Neural crest cell (in vitro differentiated cells): Measurements from ENCODE around the gene ARF4. TPM values are rescaled to one million over a fixed set of nuclear protein-coding genes. Genes with fewer than 3 reads are reported as not detected.
A peak's percentile ranks its signal among the peaks of the same experiment; 100 is the strongest.
"Not testable (repeated sequence)": the region's sequence is repeated elsewhere in the genome, so short reads cannot be mapped to it uniquely, and the experiment has no call there.

ENCODE experiments used
- DNase-seq: peaks from one replicate; pipeline ENCODE4 v3.0.0; 2021; ENCODE audit warnings: low read depth, mixed read lengths, low spot score
- H3K27ac Mint-ChIP-seq: one replicate; pipeline ENCODE4 v1.8.0; 2021; ENCODE audit warnings: mild to moderate bottlenecking, mixed read lengths; ENCODE audit not compliant: unreplicated experiment
- H3K27me3 Mint-ChIP-seq: 2 replicates; pipeline ENCODE4 v1.8.0; 2021; ENCODE audit warnings: low read depth, mild to moderate bottlenecking, mixed read lengths
- H3K36me3 Mint-ChIP-seq: 2 replicates; pipeline ENCODE4 v1.8.0; 2021; ENCODE audit warnings: low read depth, mild to moderate bottlenecking, mixed read lengths
- H3K4me1 Mint-ChIP-seq: 2 replicates; pipeline ENCODE4 v1.8.0; 2021; ENCODE audit warnings: mixed read lengths
- H3K4me3 Mint-ChIP-seq: one replicate; pipeline ENCODE4 v1.8.0; 2021; ENCODE audit warnings: mild to moderate bottlenecking, mixed read lengths
- H3K9me3 Mint-ChIP-seq: 2 replicates; pipeline ENCODE4 v1.8.0; 2021; ENCODE audit warnings: mixed read lengths
- long read RNA-seq: library from polyadenylated mRNA; unstranded; transcript quantifications from one replicate; pipeline ENCODE4 v2.0.0, GENCODE V29; 2020
- total RNA-seq: library from RNA; stranded (reverse); gene quantifications from 2 replicates; pipeline ENCODE4 v1.2.1, GENCODE V29; 2021
- TF ChIP-seq, protein P1 (sequence below): fragments of 200-600 bp; sonication (generic); conservative IDR thresholded peaks from 2 replicates; pipeline ENCODE4 v1.5.0; 2021; ENCODE audit warnings: antibody characterized with exemption, mild to moderate bottlenecking

ARF4 gene
- 113 and 123 TPM in 2 replicates for total RNA-seq
- long read RNA-seq, transcript ARF4-201 (6 exons, 1,660 nt), result major isoform, 247 of 253 reads
- long read RNA-seq, partial matches to known transcripts, result 1 of 253 reads
- long read RNA-seq, other reads (novel, unspliced or antisense), result 2 of 253 reads

DNA sequence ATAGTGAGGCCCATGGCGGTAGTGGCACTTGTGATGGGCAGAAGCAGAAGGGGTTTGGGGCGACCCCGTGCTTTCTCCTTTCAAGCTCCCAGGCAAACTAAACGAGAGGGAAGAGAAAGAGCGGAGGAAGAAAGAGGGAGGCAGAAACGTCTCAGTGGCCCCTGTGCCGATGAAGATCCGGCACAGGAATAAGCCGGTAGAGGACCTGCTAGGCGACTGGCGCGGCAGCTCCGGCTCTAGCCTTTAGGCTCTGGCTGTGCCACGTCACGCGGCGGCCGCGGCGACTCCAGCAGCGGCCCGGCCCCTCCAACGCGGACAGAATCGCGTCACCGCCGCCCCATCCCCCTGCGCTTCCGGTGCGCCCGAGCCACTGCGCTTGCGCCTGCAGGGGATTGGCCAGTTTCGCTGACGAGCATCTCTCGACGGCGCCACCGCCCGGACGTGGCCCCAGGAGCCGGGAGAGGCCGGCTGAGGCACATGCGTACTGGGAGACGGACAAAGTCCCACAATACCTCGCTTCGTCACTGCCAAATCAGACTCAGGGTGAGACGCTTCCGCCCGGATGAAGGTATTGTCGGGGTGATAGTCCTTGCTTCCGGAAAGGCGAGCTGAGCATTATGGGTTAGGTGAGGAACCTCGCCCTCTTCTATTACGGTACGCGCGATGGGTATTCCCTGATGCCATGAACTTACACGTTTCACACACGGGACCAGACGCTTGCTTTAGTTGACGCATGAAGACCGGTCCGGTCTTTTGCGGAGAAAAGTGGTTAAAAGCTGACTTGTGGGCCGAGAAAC, at the start of gene ARF4:
Gene ARF4, minus strand, starts transcription at position 218 of the 797 bp plus-strand sequence. Its CDS starts 204 bp downstream, at position 14.
- TF ChIP-seq, protein P1, sequence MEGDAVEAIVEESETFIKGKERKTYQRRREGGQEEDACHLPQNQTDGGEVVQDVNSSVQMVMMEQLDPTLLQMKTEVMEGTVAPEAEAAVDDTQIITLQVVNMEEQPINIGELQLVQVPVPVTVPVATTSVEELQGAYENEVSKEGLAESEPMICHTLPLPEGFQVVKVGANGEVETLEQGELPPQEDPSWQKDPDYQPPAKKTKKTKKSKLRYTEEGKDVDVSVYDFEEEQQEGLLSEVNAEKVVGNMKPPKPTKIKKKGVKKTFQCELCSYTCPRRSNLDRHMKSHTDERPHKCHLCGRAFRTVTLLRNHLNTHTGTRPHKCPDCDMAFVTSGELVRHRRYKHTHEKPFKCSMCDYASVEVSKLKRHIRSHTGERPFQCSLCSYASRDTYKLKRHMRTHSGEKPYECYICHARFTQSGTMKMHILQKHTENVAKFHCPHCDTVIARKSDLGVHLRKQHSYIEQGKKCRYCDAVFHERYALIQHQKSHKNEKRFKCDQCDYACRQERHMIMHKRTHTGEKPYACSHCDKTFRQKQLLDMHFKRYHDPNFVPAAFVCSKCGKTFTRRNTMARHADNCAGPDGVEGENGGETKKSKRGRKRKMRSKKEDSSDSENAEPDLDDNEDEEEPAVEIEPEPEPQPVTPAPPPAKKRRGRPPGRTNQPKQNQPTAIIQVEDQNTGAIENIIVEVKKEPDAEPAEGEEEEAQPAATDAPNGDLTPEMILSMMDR, result no peak

DNA sequence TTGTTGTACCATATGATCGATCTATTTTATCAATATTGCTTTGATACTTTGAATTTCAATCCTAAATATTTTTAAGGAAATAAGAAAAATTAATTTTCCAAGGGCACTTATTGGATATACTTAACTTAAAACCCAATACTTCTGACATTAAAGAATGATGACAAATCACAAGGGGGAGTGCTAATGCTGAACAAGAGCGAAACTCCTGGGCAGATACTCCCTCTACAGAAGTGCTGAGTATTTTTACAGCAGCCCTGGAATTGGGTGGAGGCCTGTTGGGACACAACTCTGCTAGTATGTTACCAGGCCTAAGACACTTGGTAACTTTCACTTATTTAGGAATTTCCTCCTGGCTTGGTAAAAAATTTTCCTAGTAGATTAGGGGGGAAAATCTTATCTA, 49.6 kb upstream of the ARF4 start:
- Mint-ChIP-seq H3K4me3 (no peak overlapping the region), H3K27ac (no peak overlapping the region), H3K36me3 (peaks cover 51% of the 10 kb centered on the region), H3K4me1 (no peaks in the 10 kb centered on the region), H3K9me3 (peaks cover 17% of the 10 kb centered on the region), H3K27me3 (no peaks in the 10 kb centered on the region)
- DNase-seq, result no peak
- TF ChIP-seq, protein P1, result no peak

More for the DNA sequence above, at the start of gene ARF4:
- Mint-ChIP-seq H3K27ac (peak within 1 kb of the TSS; percentile 100), H3K27me3 (no peaks in the 10 kb centered on the region), H3K9me3 (no peaks in the 10 kb centered on the region), H3K4me3 (peak within 1 kb of the TSS; percentile 94), H3K4me1 (peaks cover 34% of the 10 kb centered on the region), H3K36me3 (no peaks in the 10 kb centered on the region)
- peak; percentile 98 for DNase-seq

DNA sequence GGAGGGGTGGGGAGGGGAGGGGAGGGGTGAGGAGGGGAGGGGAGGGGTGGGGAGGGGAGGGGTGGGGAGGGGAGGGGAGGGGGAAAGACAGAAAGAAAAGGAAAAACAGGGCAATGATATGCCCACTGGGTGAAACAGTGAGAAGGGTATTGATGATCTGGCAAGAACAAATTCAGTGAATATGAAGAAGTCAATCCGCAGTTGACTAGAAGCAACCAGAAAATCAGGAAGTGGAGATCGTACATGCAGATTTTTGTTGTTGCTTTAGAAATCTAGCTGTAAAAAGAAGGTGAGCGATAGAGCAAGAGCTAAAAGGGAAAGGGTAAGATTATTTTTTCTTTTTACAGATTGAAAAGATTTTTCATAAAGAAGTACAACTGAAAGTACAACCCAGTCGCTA, 47.6 kb upstream of the ARF4 start:
- Mint-ChIP-seq H3K4me1 (no peaks in the 10 kb centered on the region), H3K36me3 (peaks cover 48% of the 10 kb centered on the region), H3K4me3 (no peak overlapping the region), H3K27me3 (no peaks in the 10 kb centered on the region), H3K9me3 (peaks cover 16% of the 10 kb centered on the region), H3K27ac (no peak overlapping the region)
- TF ChIP-seq, protein P1, result no peak
- no peak for DNase-seq

DNA sequence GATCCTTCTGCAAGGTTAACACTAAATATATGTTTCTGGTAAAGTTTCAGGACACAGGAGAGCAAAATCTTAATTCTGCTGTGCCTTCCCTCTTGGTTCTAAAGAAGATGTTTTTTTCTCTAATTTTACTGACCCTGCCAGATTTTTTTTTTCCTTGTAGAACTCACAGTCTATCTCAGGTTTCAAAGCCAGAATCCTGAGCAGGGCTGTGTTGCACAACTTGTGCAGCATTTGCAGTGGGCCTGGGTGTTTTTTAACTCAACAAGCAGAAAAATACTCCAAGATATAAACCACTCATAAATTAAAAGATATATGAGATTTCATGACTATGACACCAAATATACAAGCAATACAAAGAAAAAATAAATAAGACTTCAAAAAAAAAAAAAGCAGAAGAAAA, 40.2 kb upstream of the ARF4 start:
- no peak for DNase-seq
- Mint-ChIP-seq H3K9me3 (no peaks in the 10 kb centered on the region), H3K4me1 (no peaks in the 10 kb centered on the region), H3K36me3 (peaks cover 21% of the 10 kb centered on the region), H3K27me3 (no peaks in the 10 kb centered on the region), H3K4me3 (no peak overlapping the region), H3K27ac (no peak overlapping the region)
- TF ChIP-seq, protein P1, result no peak

DNA sequence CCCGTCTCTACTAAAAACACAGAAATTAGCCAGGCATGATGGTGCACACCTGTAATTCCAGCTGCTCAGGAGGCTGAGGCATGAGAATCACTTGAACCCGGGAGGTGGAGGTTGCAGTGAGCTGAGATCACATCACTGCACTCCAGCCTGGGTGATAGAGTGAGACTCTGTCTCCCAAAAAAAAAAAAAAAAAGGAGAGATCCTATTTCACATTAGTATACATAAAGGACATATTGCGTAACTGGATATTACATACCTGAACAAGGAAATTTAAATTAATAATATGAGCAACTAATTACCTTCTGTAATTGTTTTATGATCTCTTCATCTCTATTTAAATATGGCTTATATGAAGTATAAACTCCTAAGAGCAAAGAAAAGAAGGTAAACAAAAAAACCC, 37.1 kb upstream of the ARF4 start:
- DNase-seq, H3K4me1 Mint-ChIP-seq, H3K27ac Mint-ChIP-seq, H3K9me3 Mint-ChIP-seq, H3K4me3 Mint-ChIP-seq, H3K27me3 Mint-ChIP-seq: not testable (repeated sequence)
- peaks cover 12% of the 10 kb centered on the region for H3K36me3 Mint-ChIP-seq

DNA sequence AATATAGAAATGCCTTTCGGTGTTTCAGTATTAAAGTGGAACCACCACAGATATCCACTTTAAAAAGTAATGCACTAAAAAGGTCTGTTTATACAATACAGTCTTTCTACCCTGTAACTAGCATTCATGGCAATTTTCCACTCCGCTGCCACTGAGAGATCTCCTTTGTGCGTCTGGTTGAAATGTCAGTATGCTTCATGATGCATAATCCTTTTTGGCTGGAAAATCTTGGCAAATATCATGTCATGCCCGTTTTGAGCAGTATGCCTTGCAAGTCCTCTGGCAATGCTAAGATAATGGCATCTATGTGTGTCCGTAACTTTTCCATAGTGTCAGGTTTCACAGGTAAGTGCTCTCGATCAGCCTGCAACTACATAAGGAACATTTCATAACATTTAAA, 30.8 kb upstream of the ARF4 start:
- TF ChIP-seq, protein P1, result no peak
- H3K4me1 Mint-ChIP-seq, result no peaks in the 10 kb centered on the region
- H3K27ac Mint-ChIP-seq, result no peak overlapping the region
- DNase-seq, result no peak
- H3K36me3 Mint-ChIP-seq, result peaks cover 7% of the 10 kb centered on the region
- no peaks in the 10 kb centered on the region for H3K27me3 Mint-ChIP-seq
- H3K9me3 Mint-ChIP-seq, result no peaks in the 10 kb centered on the region
- no peak overlapping the region for H3K4me3 Mint-ChIP-seq
